Measurements from ENCODE around the gene FAR2.
A peak's percentile ranks its signal among the peaks of the same experiment; 100 is the strongest.

FAR2 gene

GRCh38 chr12:29316752-29317151 lies 167.7 kb downstream of the FAR2 start:
- Histone ChIP-seq H3K9ac (ENCODE audit: low read length) (no peak overlapping the region), H3K27me3 (ENCODE audit: insufficient read depth, low read length, poor library complexity) (no peaks in the 10 kb centered on the region), H3K18ac (ENCODE audit: low read length) (no peak overlapping the region), H3K23ac (ENCODE audit: low read length) (no peak overlapping the region), H4K8ac (ENCODE audit: low read depth, low read length) (no peak overlapping the region), H2AK5ac (ENCODE audit: low read length) (no peak overlapping the region), H4K5ac (ENCODE audit: low read length) (no peak overlapping the region), H3K79me1 (ENCODE audit: low read length) (no peaks in the 10 kb centered on the region), H3K56ac (ENCODE audit: low read length) (no peak overlapping the region), H3K4me1 (ENCODE audit: control insufficient read depth, low read depth, low read length) (peaks cover 2% of the 10 kb centered on the region), H3K79me2 (ENCODE audit: control insufficient read depth, insufficient read depth, low read length) (no peaks in the 10 kb centered on the region), H2BK5ac (ENCODE audit: low read length) (no peak overlapping the region), H2BK15ac (replicated peaks; ENCODE audit: low read depth) (no peak overlapping the region), H3K4ac (ENCODE audit: low read depth, low read length) (no peak overlapping the region), H3K4me2 (ENCODE audit: low read length) (no peak overlapping the region), H3K36me3 (ENCODE audit: control insufficient read depth, insufficient read depth, low read length) (no peaks in the 10 kb centered on the region), H3K4me3 (ENCODE audit: low read length) (no peak overlapping the region), H3K27ac (ENCODE audit: low read depth, low read length) (peak overlapping the region; percentile 56), H2BK120ac (ENCODE audit: low read depth, low read length) (no peak overlapping the region)
- peak; percentile 98 for DNase-seq
- no CpG with 5 or more reads among the region's 4 CpGs for WGBS (ENCODE audit: extremely low coverage, insufficient coverage, low lambda C conversion rate)

DNA sequence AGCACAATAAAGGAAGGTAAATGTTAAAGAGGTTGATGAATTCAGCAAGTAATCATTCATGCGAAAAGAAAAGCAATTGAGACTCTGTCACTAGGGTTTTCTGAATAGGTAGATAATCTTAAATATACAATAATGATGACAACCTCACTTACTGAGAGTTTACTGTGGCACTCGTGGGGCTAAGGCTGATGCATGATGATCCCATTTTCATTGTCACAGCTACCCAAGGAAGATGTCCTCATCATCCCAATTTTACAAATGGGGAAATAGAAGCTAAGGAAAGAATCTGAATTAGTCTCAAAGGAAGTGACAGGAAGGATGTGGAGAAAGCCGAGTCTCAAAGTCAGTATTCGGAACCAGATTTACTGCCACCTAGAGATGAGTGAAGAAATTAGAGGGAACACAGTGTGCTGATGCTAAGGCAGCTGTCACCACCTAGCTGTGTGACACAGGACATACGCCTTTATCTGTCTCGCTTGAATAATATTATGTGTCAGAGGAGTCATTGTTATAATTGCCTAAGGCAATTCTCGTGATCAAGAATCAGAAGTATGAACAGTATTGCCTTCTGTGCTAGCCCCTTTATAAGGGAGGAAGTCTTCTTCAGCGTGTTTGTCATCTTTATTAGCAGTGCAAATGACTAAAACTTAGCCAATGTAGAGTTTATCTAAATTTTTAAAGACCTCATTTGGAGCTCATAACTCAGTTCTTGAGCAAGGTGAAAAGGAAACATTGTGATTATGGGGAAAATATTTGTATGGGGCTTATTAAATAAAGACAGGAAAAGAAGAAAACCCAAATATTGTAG lies 168.7 kb downstream of the FAR2 start:
- Histone ChIP-seq H3K56ac (ENCODE audit: low read length) (peak overlapping the region; percentile 57), H3K36me3 (ENCODE audit: control insufficient read depth, insufficient read depth, low read length) (no peaks in the 10 kb centered on the region), H3K79me1 (ENCODE audit: low read length) (no peaks in the 10 kb centered on the region), H4K8ac (ENCODE audit: low read depth, low read length) (no peak overlapping the region), H3K18ac (ENCODE audit: low read length) (no peak overlapping the region), H2AK5ac (ENCODE audit: low read length) (no peak overlapping the region), H4K5ac (ENCODE audit: low read length) (no peak overlapping the region), H2BK120ac (ENCODE audit: low read depth, low read length) (peak overlapping the region; percentile 73), H3K4me2 (ENCODE audit: low read length) (no peak overlapping the region), H3K79me2 (ENCODE audit: control insufficient read depth, insufficient read depth, low read length) (no peaks in the 10 kb centered on the region), H3K9ac (ENCODE audit: low read length) (no peak overlapping the region), H3K23ac (ENCODE audit: low read length) (no peak overlapping the region), H2BK5ac (ENCODE audit: low read length) (peak overlapping the region; percentile 29), H3K4me1 (ENCODE audit: control insufficient read depth, low read depth, low read length) (peaks cover 2% of the 10 kb centered on the region), H2BK15ac (replicated peaks; ENCODE audit: low read depth) (peak overlapping the region; percentile 36), H3K4ac (ENCODE audit: low read depth, low read length) (no peak overlapping the region), H3K27me3 (ENCODE audit: insufficient read depth, low read length, poor library complexity) (no peaks in the 10 kb centered on the region), H3K27ac (ENCODE audit: low read depth, low read length) (no peak overlapping the region), H3K4me3 (ENCODE audit: low read length) (no peak overlapping the region)
- DNase-seq: peak; percentile 94
- WGBS (ENCODE audit: extremely low coverage, insufficient coverage, low lambda C conversion rate): no CpG with 5 or more reads among the region's 8 CpGs

DNA sequence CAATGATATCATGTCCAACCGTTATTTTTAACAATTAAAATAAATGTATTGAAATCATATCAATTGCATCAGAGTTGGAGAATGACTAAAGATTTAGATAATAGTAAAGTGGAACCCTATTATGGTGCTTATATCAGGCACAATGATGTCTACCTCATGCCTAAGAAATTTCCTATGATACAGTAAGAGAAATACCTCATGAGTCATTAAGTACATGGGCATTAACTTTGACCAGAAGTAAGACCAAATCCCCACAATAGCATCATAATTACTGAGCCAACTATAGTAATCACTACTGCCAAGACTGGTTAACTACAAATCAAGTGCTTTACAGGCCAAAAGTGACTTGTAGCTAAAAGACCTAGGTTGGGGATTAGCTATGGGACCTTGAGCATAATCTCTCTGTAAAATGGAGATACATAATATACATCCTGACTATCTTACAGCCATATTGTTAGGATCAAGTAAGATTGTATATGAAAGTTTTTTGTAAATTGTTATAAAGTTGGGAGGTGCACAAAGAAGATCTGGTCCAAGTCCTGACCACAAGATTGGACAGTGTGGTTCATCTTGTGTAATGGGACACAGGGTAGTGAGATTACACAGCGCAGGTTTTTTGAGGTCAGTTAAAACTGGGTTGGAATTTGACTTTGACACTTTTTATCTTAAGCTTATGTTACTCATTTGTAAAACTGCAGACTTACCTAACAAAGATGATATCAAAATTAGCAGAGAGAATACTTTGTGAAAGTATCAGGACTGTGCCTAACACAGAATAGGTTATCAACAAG lies 171.4 kb downstream of the FAR2 start:
- Histone ChIP-seq H4K8ac (ENCODE audit: low read depth, low read length) (no peak overlapping the region), H3K56ac (ENCODE audit: low read length) (no peak overlapping the region), H2BK15ac (replicated peaks; ENCODE audit: low read depth) (no peak overlapping the region), H2BK120ac (ENCODE audit: low read depth, low read length) (no peak overlapping the region), H3K4me2 (ENCODE audit: low read length) (no peak overlapping the region), H3K79me1 (ENCODE audit: low read length) (no peaks in the 10 kb centered on the region), H3K4ac (ENCODE audit: low read depth, low read length) (no peak overlapping the region), H3K9ac (ENCODE audit: low read length) (no peak overlapping the region), H4K5ac (ENCODE audit: low read length) (no peak overlapping the region), H3K27me3 (ENCODE audit: insufficient read depth, low read length, poor library complexity) (no peaks in the 10 kb centered on the region), H3K4me1 (ENCODE audit: control insufficient read depth, low read depth, low read length) (no peaks in the 10 kb centered on the region), H2BK5ac (ENCODE audit: low read length) (no peak overlapping the region), H3K79me2 (ENCODE audit: control insufficient read depth, insufficient read depth, low read length) (no peaks in the 10 kb centered on the region), H2AK5ac (ENCODE audit: low read length) (no peak overlapping the region), H3K36me3 (ENCODE audit: control insufficient read depth, insufficient read depth, low read length) (no peaks in the 10 kb centered on the region), H3K23ac (ENCODE audit: low read length) (no peak overlapping the region), H3K27ac (ENCODE audit: low read depth, low read length) (no peak overlapping the region), H3K18ac (ENCODE audit: low read length) (no peak overlapping the region), H3K4me3 (ENCODE audit: low read length) (no peak overlapping the region)
- WGBS (ENCODE audit: extremely low coverage, insufficient coverage, low lambda C conversion rate): no CpG with 5 or more reads among the region's 2 CpGs
- DNase-seq: no peak

DNA sequence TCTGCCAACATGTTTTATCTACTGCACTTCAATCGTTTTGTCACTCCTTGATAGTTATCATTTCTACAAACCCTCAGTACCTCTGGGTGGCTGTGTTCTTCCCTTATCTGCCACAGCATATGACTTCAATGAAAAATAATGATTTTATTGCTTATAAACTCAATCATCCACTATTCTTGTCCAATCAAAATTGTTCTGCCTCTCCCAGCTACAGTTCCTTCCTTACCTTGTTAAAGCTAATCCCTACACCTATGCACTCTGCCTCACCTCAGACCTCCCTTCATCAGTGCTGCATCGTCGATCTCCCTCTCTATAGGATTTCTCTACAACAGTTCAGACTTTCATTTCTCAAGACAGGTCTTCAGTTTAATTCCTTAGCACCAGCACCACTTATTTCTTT lies 173.1 kb downstream of the FAR2 start:
- Histone ChIP-seq H3K79me1 (ENCODE audit: low read length) (no peaks in the 10 kb centered on the region), H2BK120ac (ENCODE audit: low read depth, low read length) (no peak overlapping the region), H3K18ac (ENCODE audit: low read length) (no peak overlapping the region), H3K4ac (ENCODE audit: low read depth, low read length) (no peak overlapping the region), H3K4me1 (ENCODE audit: control insufficient read depth, low read depth, low read length) (no peaks in the 10 kb centered on the region), H2BK5ac (ENCODE audit: low read length) (no peak overlapping the region), H3K27me3 (ENCODE audit: insufficient read depth, low read length, poor library complexity) (no peaks in the 10 kb centered on the region), H4K5ac (ENCODE audit: low read length) (no peak overlapping the region), H2BK15ac (replicated peaks; ENCODE audit: low read depth) (no peak overlapping the region), H4K8ac (ENCODE audit: low read depth, low read length) (no peak overlapping the region), H3K36me3 (ENCODE audit: control insufficient read depth, insufficient read depth, low read length) (no peaks in the 10 kb centered on the region), H3K56ac (ENCODE audit: low read length) (no peak overlapping the region), H3K4me2 (ENCODE audit: low read length) (no peak overlapping the region), H3K23ac (ENCODE audit: low read length) (no peak overlapping the region), H3K79me2 (ENCODE audit: control insufficient read depth, insufficient read depth, low read length) (no peaks in the 10 kb centered on the region), H3K27ac (ENCODE audit: low read depth, low read length) (no peak overlapping the region), H3K4me3 (ENCODE audit: low read length) (no peak overlapping the region), H3K9ac (ENCODE audit: low read length) (no peak overlapping the region), H2AK5ac (ENCODE audit: low read length) (no peak overlapping the region)
- no peak for DNase-seq
- WGBS (ENCODE audit: extremely low coverage, insufficient coverage, low lambda C conversion rate): no CpG with 5 or more reads among the region's 3 CpGs

DNA sequence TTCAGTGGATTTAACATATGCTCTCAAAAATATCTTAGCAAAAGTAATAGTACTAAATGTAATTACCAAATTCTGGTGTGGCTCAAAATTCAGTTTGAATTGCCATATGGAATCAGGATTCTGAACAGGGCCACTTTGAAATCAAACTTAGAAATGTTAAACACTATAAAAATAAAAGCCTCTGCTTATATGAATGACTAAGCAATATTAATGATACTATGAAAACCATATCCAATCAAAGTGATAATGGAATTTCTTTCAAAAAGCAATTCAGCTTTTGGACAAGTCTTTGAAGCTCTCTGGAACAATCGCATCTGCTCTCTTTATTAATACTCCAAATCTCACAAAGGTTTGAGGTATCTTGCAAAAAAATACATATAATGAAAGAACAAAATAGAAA lies 180.3 kb downstream of the FAR2 start:
- no peak overlapping the region for H4K5ac ChIP-seq (ENCODE audit: low read length)
- H3K4ac ChIP-seq (ENCODE audit: low read depth, low read length): no peak overlapping the region
- no peak overlapping the region for H3K56ac ChIP-seq (ENCODE audit: low read length)
- H3K4me3 ChIP-seq (ENCODE audit: low read length): no peak overlapping the region
- no peak overlapping the region for H3K27ac ChIP-seq (ENCODE audit: low read depth, low read length)
- no peak overlapping the region for H3K4me2 ChIP-seq (ENCODE audit: low read length)
- no peak overlapping the region for H2AK5ac ChIP-seq (ENCODE audit: low read length)
- no peak overlapping the region for H3K23ac ChIP-seq (ENCODE audit: low read length)
- H3K27me3 ChIP-seq (ENCODE audit: insufficient read depth, low read length, poor library complexity): no peaks in the 10 kb centered on the region
- H3K36me3 ChIP-seq (ENCODE audit: control insufficient read depth, insufficient read depth, low read length): no peaks in the 10 kb centered on the region
- WGBS (ENCODE audit: extremely low coverage, insufficient coverage, low lambda C conversion rate): no CpG with 5 or more reads among the region's 1 CpG
- H3K18ac ChIP-seq (ENCODE audit: low read length): no peak overlapping the region
- no peak overlapping the region for H2BK15ac ChIP-seq (replicated peaks; ENCODE audit: low read depth)
- no peaks in the 10 kb centered on the region for H3K79me2 ChIP-seq (ENCODE audit: control insufficient read depth, insufficient read depth, low read length)
- H3K4me1 ChIP-seq (ENCODE audit: control insufficient read depth, low read depth, low read length): no peaks in the 10 kb centered on the region
- H4K8ac ChIP-seq (ENCODE audit: low read depth, low read length): no peak overlapping the region
- no peaks in the 10 kb centered on the region for H3K79me1 ChIP-seq (ENCODE audit: low read length)
- H2BK120ac ChIP-seq (ENCODE audit: low read depth, low read length): no peak overlapping the region
- no peak overlapping the region for H2BK5ac ChIP-seq (ENCODE audit: low read length)
- H3K9ac ChIP-seq (ENCODE audit: low read length): no peak overlapping the region
- no peak for DNase-seq
